Measurements from ENCODE around the gene AIG1. TPM values are rescaled to one million over a fixed set of nuclear protein-coding genes. Genes with fewer than 3 reads are reported as not detected.
A peak's percentile ranks its signal among the peaks of the same experiment; 100 is the strongest.
"Not testable (repeated sequence)": the region's sequence is repeated elsewhere in the genome, so short reads cannot be mapped to it uniquely, and the experiment has no call there.

The AIG1 gene
- total RNA-seq, 1 donor from 2014 or later: 32.3 TPM

DNA sequence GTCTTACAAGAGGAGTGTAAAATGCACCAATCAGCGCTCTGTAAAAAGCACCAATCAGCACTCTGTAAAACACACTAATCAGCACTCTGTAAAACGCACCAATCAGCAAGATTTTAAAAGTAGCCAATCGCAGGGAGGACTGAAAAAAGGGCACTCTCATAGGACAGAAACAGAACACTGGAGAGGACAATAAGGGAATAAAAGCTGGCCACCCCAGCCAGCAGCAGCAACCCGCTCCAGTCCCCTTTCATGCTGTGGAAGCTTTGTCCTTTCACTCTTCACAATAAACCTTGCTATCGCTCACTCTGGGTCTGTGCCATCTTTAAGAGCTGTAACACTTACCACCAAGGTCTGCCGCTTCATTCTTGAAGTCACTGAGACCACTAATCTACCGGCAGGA is 1.7 kb upstream of the AIG1 start:
- DNase-seq: peak; percentile 11

DNA sequence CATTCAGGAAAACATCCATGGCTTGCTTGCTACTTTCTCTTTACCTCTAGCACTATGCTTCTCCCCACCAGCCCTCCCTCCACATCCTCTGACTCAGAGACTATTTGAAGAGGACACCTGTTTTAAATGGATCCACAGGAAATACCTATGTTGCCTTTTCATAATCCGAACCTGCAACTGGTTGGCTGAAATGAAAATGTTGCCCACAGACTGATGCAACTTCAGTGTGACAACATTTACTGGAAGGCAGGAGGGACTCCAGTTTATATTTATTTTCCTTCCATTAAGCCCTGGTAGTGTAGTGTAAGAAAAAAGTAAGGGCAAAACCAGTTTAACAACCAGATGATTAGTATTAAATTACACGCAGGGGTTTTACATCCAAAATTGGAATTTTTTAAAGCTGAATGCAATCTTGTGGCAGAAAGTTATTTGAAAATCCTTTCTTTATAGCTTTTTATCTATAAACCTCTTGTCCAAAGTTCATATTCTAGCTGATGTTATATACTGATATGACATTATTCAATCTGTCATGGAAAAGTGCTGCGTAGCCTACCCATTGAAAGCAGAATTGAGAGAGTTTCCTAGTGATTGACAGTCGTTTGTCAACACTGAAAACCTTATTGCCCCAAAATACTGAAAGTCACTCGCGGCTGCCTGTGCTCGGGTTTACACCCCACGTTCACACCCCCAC is 881 bp upstream of the AIG1 start:
- peak; percentile 63 for DNase-seq

DNA sequence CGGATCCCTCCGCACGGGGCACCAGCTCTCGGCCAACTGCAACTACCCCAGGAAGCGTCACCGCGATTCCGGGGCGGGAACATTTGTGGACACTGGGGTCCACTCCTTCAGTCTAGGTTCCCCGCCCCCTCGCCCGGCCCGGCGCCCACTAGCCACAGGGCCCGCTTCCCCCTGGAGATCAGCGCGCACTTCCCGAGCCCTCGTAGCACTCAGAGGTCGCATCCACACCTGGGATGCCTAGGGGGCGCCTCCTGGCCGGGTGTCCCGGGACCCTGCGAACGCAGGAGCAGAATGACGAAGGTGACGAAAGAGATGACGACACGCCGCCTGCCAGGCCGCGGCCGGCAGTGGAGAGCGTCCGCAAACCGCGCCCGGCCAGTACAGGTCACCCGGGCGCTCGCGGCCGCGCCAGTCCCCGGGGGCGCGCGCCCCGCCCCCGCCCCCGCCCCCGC is 309 bp upstream of the AIG1 start:
- peak; percentile 79 for DNase-seq

DNA sequence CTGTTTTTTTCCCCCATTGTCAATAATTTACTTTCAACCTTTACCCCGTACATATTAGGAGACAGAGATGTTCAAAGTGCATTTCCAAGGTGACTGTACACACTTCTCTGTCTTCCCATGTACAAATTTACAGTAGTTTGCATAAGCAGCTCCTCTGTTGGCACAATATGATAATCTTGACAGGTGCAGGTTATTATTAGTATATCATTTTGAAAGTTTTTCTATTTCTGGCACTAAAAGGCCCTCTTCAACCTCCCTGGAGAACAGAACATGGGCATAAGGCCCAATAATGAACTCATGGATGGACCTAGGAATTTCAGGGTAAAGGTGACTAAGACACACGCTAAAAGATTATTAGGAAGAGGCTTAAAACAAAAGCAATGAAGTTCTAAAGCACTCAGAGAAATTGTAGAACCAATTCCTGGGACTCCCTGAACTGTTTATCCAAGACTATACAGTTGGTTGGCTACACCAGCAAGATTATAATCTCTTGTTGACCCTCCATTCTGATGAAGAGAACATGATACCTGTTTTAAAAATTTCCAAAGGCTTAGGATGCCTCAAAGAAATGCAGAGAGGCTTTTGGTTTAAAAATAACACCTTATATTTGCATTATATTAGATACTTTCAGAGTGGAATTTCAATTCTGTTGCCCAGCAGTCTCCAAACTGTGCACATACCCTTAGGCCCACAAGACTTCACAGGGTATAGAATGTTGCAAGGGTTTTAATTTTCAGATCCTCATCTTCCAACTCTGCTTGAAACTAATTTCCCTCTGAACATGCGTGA is 1.1 kb downstream of the AIG1 start:
- peak; percentile 37 for DNase-seq

DNA sequence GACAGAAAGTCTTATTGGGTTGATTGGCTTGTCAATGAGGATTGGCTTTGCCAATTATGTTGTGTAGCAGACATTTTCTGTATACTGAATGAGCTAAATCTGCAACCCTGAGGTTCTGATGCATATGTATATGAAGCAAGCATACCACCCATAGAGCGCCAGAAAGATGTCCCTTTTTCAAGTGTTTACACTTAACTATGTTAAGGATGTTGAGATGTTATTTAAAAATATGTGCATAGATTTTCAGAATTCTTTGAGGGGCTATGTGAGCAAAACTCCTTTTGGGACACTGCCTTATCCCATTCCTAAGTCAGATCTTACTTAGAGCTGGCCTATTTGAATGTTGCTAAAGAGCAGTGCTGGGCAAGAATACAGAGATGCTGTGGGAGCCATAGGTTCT is 1.9 kb downstream of the AIG1 start:
- no peak for DNase-seq

DNA sequence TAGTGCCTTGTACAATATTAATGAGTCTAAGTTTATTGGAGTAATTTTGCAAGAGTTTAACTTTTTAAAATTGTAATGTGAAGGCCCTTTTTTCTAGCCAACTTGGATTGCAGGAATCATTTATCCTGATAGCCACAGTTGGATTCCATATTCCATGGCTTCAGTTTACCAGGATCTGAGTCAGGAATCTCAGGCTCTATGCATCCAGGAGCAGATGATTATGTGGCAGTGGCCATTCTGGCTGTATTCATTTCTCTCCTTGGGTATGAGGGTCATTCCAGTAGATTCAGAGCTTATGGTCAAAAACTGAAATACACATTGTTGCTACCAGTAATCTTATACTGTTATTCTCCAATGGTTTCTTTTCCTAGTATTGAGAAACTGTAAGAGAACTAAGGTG is 2.9 kb downstream of the AIG1 start:
- DNase-seq: no peak

DNA sequence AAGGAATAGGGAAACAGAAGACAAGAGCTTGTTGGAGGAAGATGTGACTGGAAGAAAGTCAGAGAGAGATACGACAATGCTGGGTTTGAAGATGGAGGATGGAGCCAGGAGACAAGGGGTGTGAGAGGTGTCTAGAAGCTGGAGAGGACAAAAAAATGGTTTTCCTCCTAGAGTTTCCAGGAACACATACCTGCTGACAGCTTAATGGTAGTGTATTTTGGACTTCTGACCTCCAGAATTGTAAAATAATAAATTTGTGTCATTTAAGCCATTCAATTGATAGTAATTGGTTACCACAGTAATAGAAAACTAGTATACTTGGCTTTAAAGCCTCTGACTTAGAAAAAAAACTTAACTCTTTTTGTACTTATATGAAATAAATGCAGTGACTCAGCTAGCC is 3.6 kb downstream of the AIG1 start:
- DNase-seq: no peak

DNA sequence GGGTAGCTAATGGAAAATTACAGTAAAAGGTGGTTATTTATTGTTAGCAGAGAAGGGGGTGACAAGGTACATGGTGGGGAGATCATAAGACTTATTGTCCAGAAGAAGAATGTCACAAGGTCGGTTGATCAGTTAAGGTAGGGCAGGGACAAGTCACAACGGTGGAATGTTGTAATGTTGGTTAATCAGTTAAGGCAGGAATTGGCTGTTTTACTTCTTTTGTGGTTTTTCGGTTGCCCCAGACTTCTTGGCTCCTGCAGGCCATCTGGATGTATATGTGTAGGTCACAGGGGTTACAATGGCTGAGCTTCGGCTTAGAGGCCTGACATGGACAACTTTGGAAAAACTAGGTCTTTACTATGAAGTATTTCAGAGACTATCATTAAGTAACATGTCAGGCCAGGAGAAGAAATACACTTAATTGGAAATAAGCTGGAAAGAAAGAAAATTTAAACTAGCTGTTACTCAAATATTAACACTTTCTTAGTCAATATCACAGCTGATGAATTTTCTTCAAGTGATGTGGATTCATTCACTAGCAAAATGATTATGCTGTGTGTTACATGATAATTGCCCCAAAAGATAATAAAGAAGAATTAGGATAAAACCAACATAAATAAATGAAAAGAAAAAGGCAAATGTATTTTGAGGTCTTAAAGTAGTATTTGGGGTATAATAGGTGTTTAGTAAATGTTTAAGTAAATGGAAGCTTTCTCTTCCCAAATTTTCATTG is 4.4 kb downstream of the AIG1 start:
- no peak for DNase-seq

DNA sequence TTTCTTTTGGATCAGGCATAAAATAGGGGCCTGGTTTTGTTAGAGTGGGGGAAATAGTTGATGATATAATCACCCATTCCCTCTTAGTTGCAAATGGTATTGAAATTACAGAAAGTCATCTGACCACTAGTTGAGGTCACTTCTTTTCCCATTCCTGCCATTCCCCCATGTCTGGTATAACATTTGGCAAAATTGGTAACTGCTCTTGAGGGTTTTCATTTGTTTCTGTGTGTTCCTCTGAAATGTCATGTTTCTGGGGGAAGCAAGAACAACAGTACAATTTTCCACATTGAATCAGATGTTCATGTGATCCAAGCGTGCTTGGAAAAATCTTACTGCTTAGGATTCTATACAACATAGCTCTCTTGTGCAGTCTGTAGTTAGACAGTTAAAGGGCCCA is 7.3 kb downstream of the AIG1 start:
- DNase-seq: no peak

DNA sequence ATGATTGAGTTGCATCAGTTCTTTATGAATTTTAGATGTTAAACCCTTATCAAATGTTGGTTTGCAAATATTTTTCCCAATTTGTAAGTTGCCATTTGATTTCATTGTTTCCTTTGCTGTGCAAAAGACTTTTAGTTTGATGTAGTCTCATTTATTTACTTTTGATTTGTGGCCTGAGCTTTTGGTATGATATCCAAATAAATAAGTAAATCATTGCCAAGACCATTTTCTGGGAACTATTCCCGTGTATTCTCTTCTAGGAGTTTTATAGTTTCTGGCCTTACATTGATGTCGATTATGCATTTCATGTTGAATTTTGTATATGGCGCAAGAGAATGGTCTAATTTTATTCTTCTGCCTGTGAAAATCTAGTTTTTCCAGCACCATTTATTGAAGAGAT is 13.4 kb downstream of the AIG1 start:
- DNase-seq: no peak

DNA sequence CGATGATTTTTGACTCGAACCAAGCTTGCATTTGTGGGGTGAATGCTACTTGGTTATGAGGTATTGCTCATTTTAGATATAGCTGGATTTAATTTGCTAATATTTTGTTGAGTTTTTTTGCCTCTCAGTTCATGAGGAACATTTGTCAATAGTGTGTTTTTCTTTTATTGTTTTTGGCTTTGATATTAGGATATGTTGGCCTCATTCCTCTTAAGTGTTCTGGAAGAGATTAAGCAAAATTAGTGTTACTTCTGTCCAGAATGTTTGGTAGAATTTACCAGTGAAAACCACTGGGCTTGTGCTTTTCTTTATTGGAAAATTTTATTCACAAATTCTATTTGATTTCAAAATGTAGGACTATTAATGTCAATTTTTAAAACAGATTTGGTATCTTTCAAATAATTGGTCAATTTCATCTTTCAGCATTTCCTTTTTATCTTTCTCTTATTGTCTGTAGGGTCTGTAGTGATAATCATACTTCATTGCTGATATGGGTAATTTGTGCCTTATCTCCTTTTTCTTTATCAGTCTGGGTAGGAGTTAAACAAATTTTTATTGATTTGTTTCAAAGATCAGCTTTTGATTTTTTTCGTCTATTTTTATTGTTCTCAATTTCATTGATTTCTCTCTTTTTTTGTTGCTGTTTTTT is 14.1 kb downstream of the AIG1 start:
- no peak for DNase-seq

DNA sequence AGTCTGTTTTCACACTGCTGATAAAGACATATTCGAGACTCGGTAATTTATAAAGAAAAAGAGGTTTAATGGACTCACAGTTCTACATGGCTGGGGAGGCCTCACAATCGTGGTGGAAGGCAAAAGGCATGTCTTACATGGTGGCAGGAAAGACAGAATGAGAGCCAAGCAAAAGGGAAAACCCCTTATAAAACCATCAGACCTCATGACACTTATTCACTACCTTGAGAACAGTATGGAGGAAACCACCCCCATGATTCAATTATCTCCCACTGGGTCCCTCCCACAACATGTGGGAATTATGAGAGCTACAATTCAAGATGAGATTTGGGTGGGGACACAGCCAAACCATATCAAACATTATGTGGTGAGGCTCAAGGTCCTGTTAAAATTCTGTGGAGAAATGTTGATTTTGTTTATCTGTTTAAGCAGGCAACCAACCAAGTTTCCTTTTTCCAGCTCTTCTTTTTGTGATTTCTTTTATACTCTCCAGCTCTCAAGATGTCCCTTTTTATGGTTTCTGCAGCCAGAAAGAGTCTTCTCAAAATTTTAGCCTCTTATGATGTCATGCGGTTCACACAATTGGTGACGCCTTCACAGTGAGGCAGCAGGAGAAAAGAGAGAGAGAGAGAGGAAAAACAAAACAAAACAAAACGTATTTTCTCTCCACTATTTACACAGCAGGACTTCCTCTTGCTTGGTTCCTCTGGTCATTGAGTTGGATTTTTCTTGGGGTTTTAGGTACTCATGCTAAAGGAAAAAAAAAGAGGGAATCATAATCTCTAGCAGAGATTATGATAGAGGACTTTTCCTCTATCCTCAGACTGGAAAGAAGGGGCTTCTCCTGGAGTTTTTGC is 18.0 kb downstream of the AIG1 start:
- DNase-seq: no peak

DNA sequence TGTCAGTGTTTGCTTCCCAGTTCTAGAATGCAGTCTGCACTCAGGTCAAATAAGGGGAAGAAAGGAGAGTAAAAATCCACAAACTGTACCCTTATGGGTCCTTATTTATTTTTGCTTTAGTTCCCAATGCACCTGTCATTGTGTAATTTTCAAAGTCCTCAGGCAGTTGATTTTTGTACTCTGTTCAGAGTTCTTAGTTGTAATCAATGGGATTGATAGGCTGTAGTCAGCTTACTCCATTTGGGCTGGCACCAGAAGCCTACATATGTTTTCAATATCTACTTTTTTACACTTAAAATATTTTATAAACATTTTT is 18.6 kb downstream of the AIG1 start:
- no peak for DNase-seq

DNA sequence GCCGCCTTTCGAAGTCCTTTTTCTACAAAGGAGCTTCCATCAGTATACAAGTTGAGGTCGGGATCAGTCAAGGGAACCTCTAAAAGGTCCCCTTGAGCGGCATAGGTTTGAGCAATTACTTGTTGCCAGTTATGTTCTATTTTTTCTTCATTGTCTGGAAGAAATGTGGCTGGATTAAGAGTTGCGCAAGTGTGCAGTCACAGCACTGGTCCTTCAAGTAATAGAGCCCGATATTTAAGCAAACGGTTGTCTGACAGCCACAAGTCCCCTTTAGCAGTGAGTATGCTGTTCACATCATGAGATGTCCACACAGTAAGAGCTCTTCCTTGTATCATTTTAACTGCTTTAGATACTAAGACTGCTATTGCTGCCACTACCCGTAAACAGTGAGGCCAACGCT is 21.6 kb downstream of the AIG1 start:
- not testable (repeated sequence) for DNase-seq

DNA sequence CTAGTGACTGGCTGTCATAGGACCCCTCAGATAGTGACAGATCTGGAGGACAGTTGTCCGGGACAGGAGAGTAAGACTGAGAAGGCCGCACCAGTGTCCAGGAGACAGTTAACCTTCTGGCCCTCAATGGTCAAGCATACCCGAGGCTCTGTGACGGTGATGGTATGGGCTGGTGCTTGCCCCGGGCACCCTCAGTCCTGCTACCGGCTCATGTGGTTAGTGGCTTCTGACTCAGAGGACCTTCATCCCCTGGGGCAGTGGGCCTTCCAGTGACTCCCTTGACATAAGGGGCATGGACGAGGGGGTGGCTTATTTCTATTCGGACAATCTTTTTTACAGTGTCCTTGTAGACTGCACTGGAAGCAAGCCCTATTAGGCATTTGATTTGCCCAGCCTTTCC is 23.3 kb downstream of the AIG1 start:
- DNase-seq: not testable (repeated sequence)

DNA sequence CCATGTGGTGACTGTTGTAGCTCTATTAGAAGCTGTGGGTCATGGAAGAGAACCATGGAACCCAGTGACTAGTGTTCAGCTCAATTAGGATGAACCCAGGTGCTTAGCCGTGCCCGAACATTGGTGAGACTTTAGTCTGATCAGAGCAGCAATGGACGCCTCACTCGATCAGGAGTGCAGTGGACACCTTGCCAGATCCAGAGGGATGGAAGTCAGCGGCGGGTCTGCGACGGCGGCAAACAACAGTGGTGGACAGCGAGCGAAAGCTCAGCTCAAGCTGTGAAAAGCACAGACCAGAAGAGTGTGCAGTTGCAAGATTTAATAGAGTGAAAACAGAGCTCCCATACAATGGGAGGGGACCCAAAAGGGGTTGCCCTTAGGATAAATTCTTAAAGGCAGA is 26.6 kb downstream of the AIG1 start:
- DNase-seq: not testable (repeated sequence)

DNA sequence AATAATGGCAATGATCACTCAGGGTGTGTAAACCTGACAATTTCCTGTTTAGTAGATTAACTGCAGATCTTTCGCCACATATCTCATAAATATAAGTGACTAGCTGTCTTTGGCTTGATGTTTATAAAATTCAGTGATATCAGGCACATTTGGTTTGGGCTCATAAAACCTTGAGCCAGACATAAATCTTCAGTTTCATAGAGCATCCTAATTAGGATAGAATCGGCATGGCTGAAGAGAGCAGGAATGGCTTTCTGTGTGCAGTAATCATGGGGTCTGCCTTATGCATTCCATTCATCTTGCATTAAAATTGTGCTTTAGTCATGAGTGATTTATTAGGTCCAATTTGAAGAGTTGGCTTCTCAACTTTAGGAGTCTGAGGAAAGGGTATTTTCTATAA is 27.2 kb downstream of the AIG1 start:
- no peak for DNase-seq

DNA sequence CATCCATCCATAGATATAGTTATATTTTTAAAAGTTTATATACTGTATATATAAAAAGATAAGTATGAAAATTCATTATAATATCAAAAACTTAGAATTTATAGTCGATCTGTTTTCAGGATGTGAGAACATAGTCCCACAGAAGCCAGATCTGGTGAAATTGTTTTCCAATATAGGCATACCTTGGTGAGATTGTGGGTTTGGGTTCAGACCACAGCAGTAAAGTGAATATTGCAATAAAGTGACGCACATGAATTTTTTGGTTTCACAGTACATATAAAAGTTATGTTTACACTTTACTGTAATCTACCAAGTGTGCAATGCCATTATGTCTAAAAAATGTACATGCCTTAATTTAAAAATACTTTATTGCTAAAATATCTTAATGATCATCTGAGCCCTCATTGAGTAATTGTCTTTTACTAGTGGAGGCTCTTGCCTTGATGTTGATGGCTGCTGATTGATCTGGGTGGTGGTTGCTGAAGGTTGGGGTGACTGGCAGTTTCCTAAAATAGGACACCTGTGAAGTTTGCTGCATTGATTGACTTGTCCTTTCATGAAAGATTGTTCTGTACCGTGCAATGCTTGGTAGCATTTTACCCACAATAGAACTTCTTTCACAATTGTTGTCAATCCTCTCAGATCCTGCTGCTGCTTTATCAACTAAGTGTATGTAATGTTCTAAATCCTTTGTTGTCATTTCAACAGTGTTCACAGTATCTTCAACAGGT is 29.8 kb downstream of the AIG1 start:
- no peak for DNase-seq

DNA sequence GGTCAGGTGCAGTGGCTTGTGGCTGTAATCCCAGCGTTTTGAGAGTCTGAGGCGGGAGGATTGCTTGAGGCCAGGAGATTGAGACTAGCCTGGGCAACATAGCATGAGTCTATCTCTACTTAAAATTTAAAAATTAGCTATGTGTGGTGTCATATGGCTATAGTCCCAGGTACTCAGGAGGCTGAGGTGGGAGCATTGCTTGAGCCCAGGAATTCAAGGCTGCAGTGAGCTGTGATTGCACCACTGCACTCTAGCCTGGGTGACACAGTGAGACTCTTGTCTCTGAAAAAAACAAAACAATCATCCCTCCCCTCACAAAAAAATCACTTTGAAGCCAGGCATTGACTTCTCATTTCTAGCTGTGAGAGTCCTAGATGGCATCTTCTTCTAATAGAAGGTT is 32.1 kb downstream of the AIG1 start:
- no peak for DNase-seq

DNA sequence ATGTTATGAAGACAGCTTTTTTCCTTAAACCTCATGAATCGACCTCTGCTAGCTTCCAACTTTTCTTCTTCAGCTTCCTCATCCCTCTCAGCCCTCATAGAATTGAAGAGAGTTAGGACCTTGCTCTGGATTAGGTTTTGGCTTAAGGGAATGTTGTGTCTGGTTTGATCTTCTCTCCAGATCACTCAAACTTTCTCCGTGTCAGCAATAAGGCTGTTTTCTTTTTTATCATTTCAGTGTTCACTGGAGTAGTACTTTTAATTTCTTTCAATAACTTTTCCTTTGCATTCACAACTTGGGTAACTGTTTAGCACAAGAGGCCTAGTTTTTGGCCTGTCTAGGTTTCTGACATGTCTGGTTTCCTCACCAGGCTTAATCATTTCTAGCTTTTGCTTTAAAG is 32.6 kb downstream of the AIG1 start:
- DNase-seq: no peak

DNA sequence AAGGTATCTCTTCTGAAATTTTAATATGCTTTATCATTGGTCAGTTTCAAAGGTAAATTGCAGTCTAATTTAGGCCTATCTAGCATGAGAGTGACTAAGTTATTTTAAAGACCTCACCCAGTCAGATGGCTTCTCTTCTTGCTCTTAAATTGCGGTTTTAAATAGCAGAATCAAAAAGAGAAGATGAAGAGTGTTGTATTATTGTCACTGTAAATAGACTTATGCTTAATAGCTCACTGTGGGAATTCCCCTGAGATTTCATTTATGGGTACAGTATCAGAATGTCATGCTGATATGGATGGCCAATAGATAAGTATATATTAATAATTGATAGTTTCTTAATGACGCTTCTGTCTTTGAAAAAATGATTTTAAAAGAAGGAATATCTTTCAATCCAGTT is 35.7 kb downstream of the AIG1 start:
- no peak for DNase-seq
